Upper lobe of right lung (tissue), 1 donor: ENCODE results near the gene NSFL1C. TPM values are rescaled to one million over a fixed set of nuclear protein-coding genes. Genes with fewer than 3 reads are reported as not detected.

Experiments used
- ATAC-seq: fragments of 200-7000 bp; cut with Tn5 transposase; one replicate; pipeline ENCODE4 v1.9.1; 2020; ENCODE audit warnings: mild to moderate bottlenecking, moderate library complexity
- DNase-seq: peaks from one replicate; pipeline ENCODE4 v3.0.0-alpha.2; 2020
- H3K27ac ChIP-seq: fragments of 200-600 bp; one replicate; pipeline ENCODE4 v1.8.0; 2022
- H3K27me3 ChIP-seq: fragments of 200-600 bp; one replicate; pipeline ENCODE4 v1.8.0; 2022; ENCODE audit warnings: mild to moderate bottlenecking
- H3K36me3 ChIP-seq: fragments of 200-600 bp; one replicate; pipeline ENCODE4 v1.8.0; 2022
- H3K4me1 ChIP-seq: fragments of 200-600 bp; one replicate; pipeline ENCODE4 v1.8.0; 2022
- H3K4me3 ChIP-seq: fragments of 200-600 bp; one replicate; pipeline ENCODE4 v1.8.0; 2022; ENCODE audit warnings: mild to moderate bottlenecking
- H3K9me3 ChIP-seq: fragments of 200-600 bp; one replicate; pipeline ENCODE4 v1.8.0; 2022
- CTCF ChIP-seq: fragments of 200-600 bp; IDR thresholded peaks from one replicate; pipeline ENCODE4 v1.8.0; 2022; ENCODE audit warnings: antibody characterized with exemption
- intact Hi-C: fragments of 100-400 bp; cut with DNase I; formaldehyde crosslinking; loops from one replicate; pipeline ENCODE4 v1.11.0; 2022
- total RNA-seq: library from RNA; stranded (reverse); fragmentation: NEBNext Ultra II Directional; extraction: Animal tissue kit (Norgen Biotek cat#: 25700); gene quantifications from one replicate; pipeline ENCODE4 v1.2.1, GENCODE V29; 2021
- donor health status: DM: no; HTN: yes; CAD: no; lungs with severe emphysema.

The NSFL1C gene
- total RNA-seq, 1 donor from 2014 or later = 73.4 TPM

DNA sequence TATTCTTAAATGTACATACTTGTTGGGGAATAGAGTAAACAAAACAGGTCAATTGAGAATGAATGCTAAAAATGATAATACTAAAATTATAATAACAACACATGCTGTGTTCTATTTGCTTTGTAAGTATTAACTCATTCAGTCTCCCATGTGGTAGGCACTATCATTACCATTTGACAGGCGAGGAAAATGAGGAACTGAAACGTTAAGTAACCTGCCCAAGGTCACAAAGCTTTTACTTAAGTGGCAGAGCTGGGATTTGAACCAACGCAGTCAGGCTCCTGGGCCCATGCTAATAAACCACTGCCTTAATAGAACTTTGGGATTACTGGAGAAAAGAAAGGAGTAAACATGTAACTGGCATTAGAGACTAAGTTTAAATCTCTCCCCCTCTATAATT lies 3.8 kb downstream of the NSFL1C start:
- no peak overlapping the region for H3K4me3 ChIP-seq
- H3K27me3 ChIP-seq = no peaks in the 10 kb centered on the region
- ATAC-seq (no peak), DNase-seq (no peak)
- H3K9me3 ChIP-seq = no peaks in the 10 kb centered on the region
- peaks cover 25% of the 10 kb centered on the region for H3K4me1 ChIP-seq
- no peak overlapping the region for H3K27ac ChIP-seq
- TF ChIP-seq CTCF = no peak
- H3K36me3 ChIP-seq = peaks cover 52% of the 10 kb centered on the region
- intact Hi-C loops = no loop called here

DNA sequence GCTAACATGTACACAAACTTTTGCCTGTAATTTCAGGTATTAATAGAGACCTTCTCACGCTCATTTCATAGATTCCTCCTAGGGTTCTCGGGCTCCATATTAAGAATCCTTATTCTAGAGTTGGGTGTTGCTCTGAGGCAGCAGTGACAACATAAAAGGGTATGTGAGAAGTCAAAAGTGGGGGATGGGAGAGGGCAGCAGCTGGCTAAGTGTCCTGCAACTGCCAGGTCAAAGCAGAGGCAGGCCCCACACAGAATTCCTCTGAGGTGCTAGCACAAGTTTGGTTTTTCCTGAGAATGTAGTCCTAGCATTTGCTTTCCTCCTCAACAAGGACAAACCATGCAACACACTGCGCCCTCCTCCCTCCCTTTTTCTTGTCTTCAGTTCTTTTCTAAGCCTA lies 4.6 kb downstream of the NSFL1C start:
- no peak overlapping the region for H3K27ac ChIP-seq
- peaks cover 61% of the 10 kb centered on the region for H3K36me3 ChIP-seq
- peaks cover 21% of the 10 kb centered on the region for H3K4me1 ChIP-seq
- ATAC-seq (no peak), DNase-seq (no peak)
- H3K9me3 ChIP-seq = no peaks in the 10 kb centered on the region
- no peak overlapping the region for H3K4me3 ChIP-seq
- no peaks in the 10 kb centered on the region for H3K27me3 ChIP-seq
- no peak for TF ChIP-seq CTCF
- intact Hi-C loops = no loop called here

DNA sequence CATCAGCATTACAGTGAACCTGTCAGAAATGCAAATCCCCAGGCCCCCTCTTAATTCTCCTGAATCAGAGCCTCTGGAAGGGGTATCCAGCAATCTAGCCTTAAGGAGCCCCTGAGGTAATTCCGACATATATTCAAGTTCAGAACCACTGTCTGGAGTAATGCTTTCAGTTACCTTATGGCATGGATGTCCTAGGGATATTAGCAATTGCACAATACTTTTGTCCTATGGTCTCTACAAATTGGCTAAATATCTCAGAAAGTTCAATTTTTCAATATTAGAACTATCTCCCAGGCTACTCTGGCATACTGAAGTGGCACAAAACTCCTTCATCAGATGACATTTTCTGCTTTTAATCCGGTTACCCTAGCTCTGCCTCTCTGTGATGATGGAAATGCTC lies 6.4 kb downstream of the NSFL1C start:
- ATAC-seq (no peak), DNase-seq (no peak)
- Histone ChIP-seq H3K4me3 (no peak overlapping the region), H3K27me3 (no peaks in the 10 kb centered on the region), H3K27ac (no peak overlapping the region), H3K9me3 (no peaks in the 10 kb centered on the region), H3K4me1 (peaks cover 13% of the 10 kb centered on the region), H3K36me3 (peaks cover 77% of the 10 kb centered on the region)
- TF ChIP-seq CTCF = no peak
- intact Hi-C loops = no loop called here

GRCh38 chr20:1457992-1458391 lies 8.7 kb downstream of the NSFL1C start:
- no peak for TF ChIP-seq CTCF
- Histone ChIP-seq H3K4me1 (no peaks in the 10 kb centered on the region), H3K36me3 (peaks cover 82% of the 10 kb centered on the region), H3K9me3 (no peaks in the 10 kb centered on the region), H3K27ac (no peak overlapping the region), H3K4me3 (no peak overlapping the region), H3K27me3 (no peaks in the 10 kb centered on the region)
- DNase-seq (no peak), ATAC-seq (no peak)
- intact Hi-C loops = no loop called here

GRCh38 chr20:1456300-1456699 lies 10.3 kb downstream of the NSFL1C start:
- intact Hi-C loops = no loop called here
- Histone ChIP-seq H3K4me1 (no peaks in the 10 kb centered on the region), H3K9me3 (no peaks in the 10 kb centered on the region), H3K27me3 (no peaks in the 10 kb centered on the region), H3K36me3 (peaks cover 97% of the 10 kb centered on the region), H3K4me3 (no peak overlapping the region), H3K27ac (no peak overlapping the region)
- ATAC-seq (no peak), DNase-seq (no peak)
- no peak for TF ChIP-seq CTCF

GRCh38 chr20:1450926-1451491 lies 15.6 kb downstream of the NSFL1C start:
- Histone ChIP-seq H3K9me3 (no peaks in the 10 kb centered on the region), H3K27me3 (no peaks in the 10 kb centered on the region), H3K4me3 (no peak overlapping the region), H3K4me1 (no peaks in the 10 kb centered on the region), H3K27ac (no peak overlapping the region), H3K36me3 (peaks cover 100% of the 10 kb centered on the region)
- intact Hi-C loops = no loop called here
- ATAC-seq (no peak), DNase-seq (no peak)
- TF ChIP-seq CTCF = no peak
